LNCaP clone FGC (cell line): ENCODE measurements around the gene SCAF1.

Experiments
- DNase-seq: peaks from one replicate; pipeline ENCODE4 v3.0.0-alpha.2; 2011; ENCODE audit warnings: low read depth
- H3K4me3 ChIP-seq: 2 replicates; pipeline ENCODE4 v1.5.1; 2011; ENCODE audit warnings: mild to moderate bottlenecking, low read depth, low read length, control low read depth
- TF ChIP-seq, protein P1 (sequence below): IDR thresholded peaks from 2 replicates; pipeline ENCODE4 v1.5.1; 2012; ENCODE audit warnings: mild to moderate bottlenecking; ENCODE audit not compliant: control insufficient read depth, insufficient read depth; ENCODE audit errors: extremely low read depth

The SCAF1 gene

DNA sequence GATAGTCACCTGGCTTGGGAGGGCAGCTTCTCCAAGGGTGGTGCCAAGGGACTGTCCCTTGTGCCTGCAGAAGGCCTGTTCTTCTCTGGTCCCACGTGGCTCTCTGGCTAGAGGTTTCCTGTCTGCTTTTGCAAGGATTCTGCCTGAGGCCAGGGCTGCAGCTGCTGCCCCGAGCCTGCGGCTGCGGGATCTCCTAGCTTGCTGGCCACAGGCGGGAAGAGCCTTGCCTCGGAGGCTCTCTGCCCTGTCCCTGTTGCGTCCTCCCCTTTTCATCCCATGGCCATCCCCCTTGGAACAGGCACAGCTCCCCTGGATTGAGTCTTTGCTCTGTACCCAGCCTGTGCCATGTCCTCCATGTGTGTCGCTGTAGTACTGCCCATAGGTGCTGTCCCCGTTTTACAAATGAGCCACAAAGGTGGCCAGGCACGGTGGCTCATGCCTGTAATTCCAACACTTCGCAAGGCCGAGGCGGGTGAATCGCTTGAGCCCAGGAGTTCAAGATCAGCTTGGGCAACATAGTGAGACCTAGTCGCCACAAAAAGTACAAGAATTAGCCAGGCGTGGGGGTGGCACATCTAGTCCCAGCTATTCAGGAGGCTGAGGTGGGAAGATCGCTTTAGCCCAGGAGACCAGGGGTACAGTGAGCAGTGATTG is 14.6 kb downstream of the SCAF1 start:
- H3K4me3 ChIP-seq: no peak overlapping the region
- DNase-seq: no peak
- TF ChIP-seq, protein P1, sequence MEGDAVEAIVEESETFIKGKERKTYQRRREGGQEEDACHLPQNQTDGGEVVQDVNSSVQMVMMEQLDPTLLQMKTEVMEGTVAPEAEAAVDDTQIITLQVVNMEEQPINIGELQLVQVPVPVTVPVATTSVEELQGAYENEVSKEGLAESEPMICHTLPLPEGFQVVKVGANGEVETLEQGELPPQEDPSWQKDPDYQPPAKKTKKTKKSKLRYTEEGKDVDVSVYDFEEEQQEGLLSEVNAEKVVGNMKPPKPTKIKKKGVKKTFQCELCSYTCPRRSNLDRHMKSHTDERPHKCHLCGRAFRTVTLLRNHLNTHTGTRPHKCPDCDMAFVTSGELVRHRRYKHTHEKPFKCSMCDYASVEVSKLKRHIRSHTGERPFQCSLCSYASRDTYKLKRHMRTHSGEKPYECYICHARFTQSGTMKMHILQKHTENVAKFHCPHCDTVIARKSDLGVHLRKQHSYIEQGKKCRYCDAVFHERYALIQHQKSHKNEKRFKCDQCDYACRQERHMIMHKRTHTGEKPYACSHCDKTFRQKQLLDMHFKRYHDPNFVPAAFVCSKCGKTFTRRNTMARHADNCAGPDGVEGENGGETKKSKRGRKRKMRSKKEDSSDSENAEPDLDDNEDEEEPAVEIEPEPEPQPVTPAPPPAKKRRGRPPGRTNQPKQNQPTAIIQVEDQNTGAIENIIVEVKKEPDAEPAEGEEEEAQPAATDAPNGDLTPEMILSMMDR: no peak

GRCh38 chr19:49657493-49658138 is 15.6 kb downstream of the SCAF1 start:
- H3K4me3 ChIP-seq: no peak overlapping the region
- TF ChIP-seq, protein P1: no peak
- DNase-seq: no peak

GRCh38 chr19:49658139-49658517 is 16.1 kb downstream of the SCAF1 start:
- DNase-seq: no peak
- no peak overlapping the region for H3K4me3 ChIP-seq
- TF ChIP-seq, protein P1: no peak

- TF ChIP-seq, protein P1: no peak
- no peak for DNase-seq
- H3K4me3 ChIP-seq: no peak overlapping the region
Measured at GRCh38 chr19:49658566-49659442, 16.8 kb downstream of the SCAF1 start.

GRCh38 chr19:49660338-49660961 is 18.4 kb downstream of the SCAF1 start:
- TF ChIP-seq, protein P1: no peak
- DNase-seq: no peak
- H3K4me3 ChIP-seq: no peak overlapping the region

DNA sequence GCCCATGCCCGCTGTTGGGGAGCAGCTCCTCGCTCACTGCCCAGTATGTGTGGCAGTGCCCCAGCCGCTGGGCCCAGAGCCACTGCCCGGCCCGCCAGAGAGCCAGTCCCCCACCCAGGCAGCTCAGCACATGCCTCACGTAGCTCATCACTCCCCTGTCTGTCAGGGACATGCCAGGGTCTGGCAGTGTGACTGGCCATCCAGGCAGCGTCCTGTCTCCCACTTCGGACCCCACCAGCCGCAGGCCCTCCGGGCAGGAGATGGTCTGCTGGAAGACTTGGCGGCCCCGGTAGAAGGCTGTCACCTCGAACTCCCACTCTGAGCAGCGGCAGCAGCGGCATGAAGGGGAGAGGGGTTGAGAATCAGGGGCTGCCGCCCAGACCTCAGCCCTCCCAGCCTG is 20.0 kb downstream of the SCAF1 start:
- no peak for DNase-seq
- TF ChIP-seq, protein P1: no peak
- no peak overlapping the region for H3K4me3 ChIP-seq
